SU-DHL-6 (cell line): ENCODE results near the gene FRMD4B.

Source experiments
- CTCF ChIP-seq: fragments of 200-600 bp; sonication (generic); IDR thresholded peaks from one replicate; pipeline ENCODE4 v1.5.1; 2017; ENCODE audit warnings: antibody characterized with exemption, mild to moderate bottlenecking, low read length, moderate library complexity; ENCODE audit not compliant: insufficient read depth, poor library complexity, severe bottlenecking
- EZH2phosphoT487 ChIP-seq: fragments of 200-600 bp; sonication (generic), shearing (Covaris generic); conservative IDR thresholded peaks from 2 replicates; pipeline ENCODE4 v1.6.1; 2018; ENCODE audit warnings: mild to moderate bottlenecking, antibody characterized with exemption, low read length, moderate library complexity, mixed read lengths

- no peak for TF ChIP-seq CTCF
- TF ChIP-seq EZH2phosphoT487: no peak
Measured at GRCh38 chr3:69193749-69194148, 192.1 kb downstream of the FRMD4B start.
